ENCODE measurements around the gene ADRA1B.

Gene ADRA1B

GRCh38 chr5:159915904-159916840 lies at the start of gene ADRA1B:
ADRA1B (plus strand) TSS chr5:159916482; CDS start chr5:159916906, 424 bp downstream.
- DNase-seq (ENCODE audit: low read depth in 3 of 3), result peak; percentile 11 to 50 (median 16)

DNA sequence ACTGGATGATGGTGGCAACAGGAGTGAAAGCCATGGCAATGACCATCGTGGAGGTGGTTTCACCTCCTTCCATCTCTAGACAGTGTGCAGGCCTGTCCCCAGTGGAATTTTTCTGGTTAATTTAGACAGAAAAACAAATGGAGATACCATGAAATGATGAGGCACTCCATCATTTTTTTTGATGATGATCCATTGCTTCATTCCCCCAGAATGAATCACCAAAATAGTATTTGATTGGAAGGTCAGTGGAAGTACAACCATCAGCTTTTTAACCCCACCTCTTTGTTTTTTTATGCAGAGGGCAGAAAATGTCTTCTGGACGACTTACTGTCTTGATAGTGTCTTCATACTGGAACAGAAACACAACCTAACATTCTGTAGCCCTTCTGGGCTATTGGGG lies 42.6 kb upstream of the ADRA1B start:
- no peak for DNase-seq (ENCODE audit: low read depth in 3 of 3)

GRCh38 chr5:159874263-159874662 lies 42.0 kb upstream of the ADRA1B start:
- no peak for DNase-seq (ENCODE audit: low read depth in 3 of 3)

DNA sequence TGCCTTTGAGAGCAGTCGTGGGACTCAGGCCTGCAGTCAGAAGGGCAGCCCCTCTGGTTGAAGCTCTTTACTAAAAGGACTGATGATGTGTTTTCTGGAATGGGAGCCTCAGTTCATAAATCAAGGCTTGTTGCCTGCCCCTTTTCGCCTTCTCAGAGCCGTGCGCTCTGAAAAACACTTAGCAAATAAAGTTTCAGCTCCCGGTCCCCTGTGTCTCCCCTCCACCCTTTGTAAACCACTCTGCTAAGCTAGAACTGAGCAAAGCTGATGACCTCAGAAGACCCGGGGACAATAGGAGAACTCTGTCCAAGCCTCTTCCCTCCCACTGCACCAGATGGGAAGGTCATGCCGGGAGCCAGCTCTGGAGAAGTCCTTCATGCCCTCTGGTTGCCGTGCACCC lies 39.3 kb upstream of the ADRA1B start:
- DNase-seq (ENCODE audit: low read depth in 3 of 3), result no peak

DNA sequence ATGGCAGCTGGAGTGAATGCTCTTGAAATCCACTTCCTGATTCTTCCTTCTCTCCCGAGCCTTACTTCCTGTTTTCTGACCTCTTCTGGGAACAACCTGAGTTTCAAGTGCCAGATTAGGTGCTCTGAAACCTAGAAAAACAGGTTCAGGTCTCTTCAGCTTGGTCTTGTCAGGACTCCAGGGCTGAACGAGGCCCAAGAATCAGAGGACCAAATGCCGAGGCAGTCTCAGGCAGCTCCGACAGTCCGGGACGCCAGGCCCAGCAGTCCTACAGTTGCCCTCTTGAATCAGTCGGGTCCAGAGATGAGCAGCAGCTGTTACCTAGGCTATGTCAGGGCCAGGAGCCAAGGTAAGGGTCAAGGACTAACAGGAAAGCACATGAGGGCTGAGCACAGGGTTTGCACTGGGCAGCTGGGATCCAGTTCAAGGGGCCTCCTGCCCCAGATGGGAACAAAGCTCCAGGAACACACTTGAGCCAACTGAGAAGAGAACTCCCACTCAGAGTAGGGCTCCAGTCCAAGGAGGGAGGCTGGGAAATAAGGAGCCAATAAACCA lies 38.3 kb upstream of the ADRA1B start:
- DNase-seq (ENCODE audit: low read depth in 3 of 3), result no peak

GRCh38 chr5:159878988-159879471 lies 37.3 kb upstream of the ADRA1B start:
- DNase-seq (ENCODE audit: low read depth in 3 of 3), result no peak

DNA sequence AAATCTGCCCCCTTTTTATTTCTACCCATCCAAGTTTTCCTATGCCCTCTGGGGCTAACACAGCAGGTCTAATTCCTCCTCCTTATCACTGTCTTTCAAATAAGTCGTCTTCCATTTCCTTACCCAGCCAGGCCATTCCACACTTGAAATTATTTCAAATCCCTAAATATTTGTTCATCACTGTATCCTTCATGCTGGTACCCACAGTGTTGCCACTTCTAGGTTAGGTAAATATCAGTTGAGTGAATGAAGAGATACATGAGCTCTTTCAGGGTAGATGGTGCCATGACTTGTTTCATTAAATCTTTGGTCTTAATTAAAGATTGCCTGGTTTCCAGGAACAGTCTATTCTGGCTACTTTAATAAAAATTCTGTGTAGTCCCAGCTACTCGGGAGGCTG lies 35.6 kb upstream of the ADRA1B start:
- no peak for DNase-seq (ENCODE audit: low read depth in 3 of 3)

GRCh38 chr5:159881967-159882366 lies 34.3 kb upstream of the ADRA1B start:
- no peak for DNase-seq (ENCODE audit: low read depth in 3 of 3)

GRCh38 chr5:159883522-159883950 lies 32.7 kb upstream of the ADRA1B start:
- no peak for DNase-seq (ENCODE audit: low read depth in 3 of 3)

DNA sequence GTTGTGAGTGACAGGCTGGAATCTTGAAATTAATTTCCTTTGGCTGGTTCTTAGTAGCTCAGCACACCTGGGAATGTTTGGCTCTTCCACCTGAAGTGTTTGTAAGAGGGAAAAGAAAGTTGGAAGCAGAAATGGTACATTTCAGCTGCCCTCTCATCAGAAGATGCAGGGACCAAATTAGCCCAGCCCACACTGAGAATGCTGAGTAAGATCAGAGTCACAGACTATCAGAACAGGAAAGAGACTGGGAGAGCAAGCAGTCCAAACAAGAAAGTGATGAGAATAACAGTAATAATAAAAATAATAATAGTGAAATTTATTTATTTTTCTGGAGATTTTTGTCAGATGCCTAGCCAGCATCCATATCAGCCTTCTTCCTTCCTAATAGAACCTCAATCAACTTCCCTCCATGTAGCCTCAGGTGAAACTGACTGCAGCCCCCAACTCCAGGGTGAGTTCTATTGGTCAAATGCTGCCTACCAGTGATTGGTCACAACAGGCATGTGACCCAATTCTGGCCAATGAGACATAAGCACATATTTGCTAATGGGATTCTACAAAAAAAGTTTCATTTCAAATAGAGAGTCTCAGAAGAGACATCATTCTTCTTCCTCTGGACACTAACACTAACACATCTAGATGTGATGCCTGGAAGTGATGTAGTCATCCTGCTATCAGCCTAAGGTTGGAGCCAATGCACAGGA lies 31.2 kb upstream of the ADRA1B start:
- no peak for DNase-seq (ENCODE audit: low read depth in 3 of 3)

DNA sequence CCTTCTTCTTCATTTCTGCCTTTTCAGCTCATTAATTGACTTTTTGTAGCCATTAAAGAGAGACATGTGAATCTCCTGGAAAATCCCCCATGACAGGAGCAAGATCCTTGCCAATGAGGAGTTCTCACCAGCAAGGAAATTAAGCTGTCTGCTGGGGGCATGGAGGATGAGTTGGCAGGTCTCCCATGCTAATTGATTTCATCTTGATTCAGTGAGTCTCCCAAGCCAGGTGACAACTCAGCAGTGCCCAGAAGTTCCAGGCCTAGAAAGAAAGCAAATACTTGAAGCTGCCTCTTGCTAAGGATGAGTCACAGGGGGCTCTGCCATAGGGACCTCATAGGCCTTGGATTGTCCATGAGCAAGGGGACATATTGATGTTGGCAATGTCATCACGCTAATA lies 30.0 kb upstream of the ADRA1B start:
- DNase-seq (ENCODE audit: low read depth in 3 of 3), result no peak

- no peak for DNase-seq (ENCODE audit: low read depth in 3 of 3)
These were observed 29.2 kb upstream of the ADRA1B start for GRCh38 chr5:159887050-159887449.

DNA sequence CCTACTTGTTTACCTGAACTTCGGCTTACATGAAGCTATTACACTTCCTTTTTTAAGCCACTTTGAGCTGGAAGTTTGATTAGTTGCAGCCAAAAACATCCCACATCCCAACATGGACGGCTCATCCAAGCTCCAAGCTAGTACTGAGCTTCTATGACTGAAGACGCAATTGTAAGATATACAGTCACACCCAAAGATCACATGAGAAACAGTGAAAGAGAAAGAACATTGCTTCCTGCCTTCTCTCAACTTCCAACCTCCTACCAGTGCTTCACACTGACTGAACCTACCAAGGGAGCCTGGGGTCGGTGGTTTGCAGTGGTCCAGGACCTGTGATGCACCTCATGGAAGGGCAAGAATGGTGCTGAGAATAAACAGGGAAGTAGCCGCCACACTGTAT lies 27.4 kb upstream of the ADRA1B start:
- no peak for DNase-seq (ENCODE audit: low read depth in 3 of 3)

GRCh38 chr5:159890141-159890540 lies 26.1 kb upstream of the ADRA1B start:
- no peak for DNase-seq (ENCODE audit: low read depth in 3 of 3)

GRCh38 chr5:159891371-159891770 lies 24.9 kb upstream of the ADRA1B start:
- no peak for DNase-seq (ENCODE audit: low read depth in 3 of 3)

GRCh38 chr5:159893040-159893695 lies 23.1 kb upstream of the ADRA1B start:
- DNase-seq (ENCODE audit: low read depth in 3 of 3), result no peak

- no peak for DNase-seq (ENCODE audit: low read depth in 3 of 3)
These were observed 22.0 kb upstream of the ADRA1B start for GRCh38 chr5:159894149-159894720.

GRCh38 chr5:159897786-159898393 lies 18.4 kb upstream of the ADRA1B start:
- DNase-seq (ENCODE audit: low read depth in 3 of 3), result no peak

DNA sequence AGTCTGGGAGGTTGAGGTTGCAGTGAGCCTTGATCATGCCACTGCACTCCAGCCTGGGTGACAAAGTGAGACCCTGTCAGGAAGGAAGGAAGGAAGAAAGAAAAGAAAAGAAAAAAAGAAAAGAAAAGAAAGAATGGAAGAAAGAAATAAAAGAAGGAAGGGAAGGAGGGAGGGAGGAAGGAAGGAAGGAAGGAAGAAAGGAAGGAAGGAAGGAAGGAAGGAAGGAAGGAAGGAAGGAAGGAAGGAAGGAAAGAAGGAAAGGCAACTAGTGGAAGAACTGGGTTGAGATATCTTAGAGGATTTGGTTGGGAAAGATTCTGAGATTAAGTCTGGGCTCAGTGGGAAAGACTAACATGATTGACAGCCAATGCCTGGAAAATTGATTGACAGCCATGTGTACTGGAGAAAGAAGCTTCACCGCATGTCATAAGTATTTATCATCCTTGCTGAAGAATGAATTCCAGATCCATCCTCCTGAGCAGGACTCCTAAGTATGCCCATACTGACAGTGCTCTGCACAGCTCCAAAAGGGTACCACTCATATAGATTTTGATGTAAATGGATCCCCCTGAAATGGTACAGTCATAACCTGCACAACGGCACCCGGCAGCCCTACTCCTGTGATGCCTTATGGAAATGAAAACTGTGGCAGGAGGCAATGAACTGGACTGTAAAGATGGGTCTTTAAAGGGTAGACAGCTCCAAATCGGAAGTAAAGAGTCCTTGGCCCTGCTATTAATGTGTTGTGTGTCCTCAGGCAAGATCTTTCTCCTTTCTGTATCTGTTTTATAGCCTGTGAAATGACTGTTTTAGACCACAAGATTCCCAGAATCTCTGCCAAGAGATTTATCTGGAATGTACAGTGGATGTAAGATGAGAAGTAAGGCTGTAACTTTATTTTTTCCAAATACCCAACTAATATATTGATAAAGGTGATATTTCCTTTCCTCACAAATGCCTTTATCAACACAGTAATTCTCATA lies 16.9 kb upstream of the ADRA1B start:
- DNase-seq (ENCODE audit: low read depth in 3 of 3), result no peak

DNA sequence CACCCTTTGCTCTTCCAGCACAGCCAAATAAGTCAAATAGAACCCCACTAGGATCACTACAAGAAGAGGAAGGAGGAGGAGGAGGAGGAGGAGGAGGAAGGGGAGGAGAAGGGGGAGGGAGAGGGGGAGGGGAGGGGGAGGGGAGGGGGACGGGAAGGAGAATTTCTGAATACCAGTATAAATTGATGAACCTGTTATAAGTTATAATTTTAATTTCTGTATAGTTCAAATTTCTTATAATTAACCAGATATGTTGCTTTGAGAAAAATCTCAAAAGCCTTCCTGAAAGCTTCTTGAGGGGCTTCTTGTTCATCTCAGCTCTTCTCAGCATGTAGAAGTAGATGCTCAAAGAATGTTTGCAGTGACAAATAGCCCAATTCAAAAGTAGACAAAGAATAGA lies 15.0 kb upstream of the ADRA1B start:
- no peak for DNase-seq (ENCODE audit: low read depth in 3 of 3)

Data from stimulated activated CD4-positive, alpha-beta T cell treated with anti-CD3 and anti-CD28 coated beads, TNF-alpha, amount 100 ng/mL, for 48 hours (primary cell).